GM18873 (cell line): ENCODE results near the gene SLAIN2.
"Not testable (repeated sequence)": the region's sequence is repeated elsewhere in the genome, so short reads cannot be mapped to it uniquely, and the experiment has no call there.

Experiments
- ATAC-seq: cut with Tn5 transposase; IDR thresholded peaks from one replicate; pipeline ENCODE4 v1.9.1; 2021; ENCODE audit warnings: mild to moderate bottlenecking, moderate library complexity, moderate number of reproducible peaks; ENCODE audit not compliant: unreplicated experiment, low FRiP score

Gene SLAIN2

GRCh38 chr4:48429709-48430474 is 88.6 kb downstream of the SLAIN2 start:
- ATAC-seq = no peak

DNA sequence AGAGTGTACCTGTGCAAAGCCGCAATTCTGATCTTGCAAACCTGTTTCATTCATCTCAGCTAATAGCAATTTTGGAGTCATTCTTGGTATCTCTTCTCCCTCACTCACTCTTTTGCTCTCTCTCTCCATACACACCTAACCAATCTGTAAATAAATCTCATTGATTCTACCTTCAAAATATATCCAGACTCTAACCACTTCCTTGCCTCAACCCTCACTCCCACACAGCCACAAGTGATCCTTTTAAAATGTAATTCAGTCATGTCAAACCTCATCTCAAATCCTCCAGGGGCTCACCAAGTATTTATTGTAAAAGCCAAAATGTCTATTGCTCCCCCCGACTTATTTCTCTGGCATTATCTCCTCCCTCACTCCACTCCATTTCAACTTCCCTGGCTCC is 90.1 kb downstream of the SLAIN2 start:
- ATAC-seq = no peak

GRCh38 chr4:48432017-48432416 is 90.7 kb downstream of the SLAIN2 start:
- no peak for ATAC-seq

- no peak for ATAC-seq
Measured at GRCh38 chr4:48436318-48436717, 95.0 kb downstream of the SLAIN2 start.

- ATAC-seq = no peak
Measured at GRCh38 chr4:48439988-48440387, 98.7 kb downstream of the SLAIN2 start.

DNA sequence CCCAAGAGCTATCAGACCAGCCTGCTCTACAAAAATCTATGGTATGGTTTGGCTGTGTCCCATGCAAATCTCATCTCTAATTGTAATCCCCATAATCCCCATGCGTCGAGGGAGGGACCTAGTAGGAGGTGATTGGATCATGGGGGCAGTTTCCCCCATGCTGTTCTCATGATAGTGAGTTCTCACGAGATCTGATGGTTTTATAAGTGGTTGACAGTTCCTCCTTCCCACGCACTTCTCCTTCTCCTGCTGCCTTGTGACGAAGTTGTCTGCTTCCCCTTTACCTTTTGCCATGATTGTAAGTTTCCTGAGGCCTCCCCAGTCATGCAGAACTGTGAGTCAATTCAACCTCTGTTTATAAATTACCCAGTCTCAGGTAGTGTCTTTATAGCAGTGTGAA is 99.6 kb downstream of the SLAIN2 start:
- not testable (repeated sequence) for ATAC-seq

DNA sequence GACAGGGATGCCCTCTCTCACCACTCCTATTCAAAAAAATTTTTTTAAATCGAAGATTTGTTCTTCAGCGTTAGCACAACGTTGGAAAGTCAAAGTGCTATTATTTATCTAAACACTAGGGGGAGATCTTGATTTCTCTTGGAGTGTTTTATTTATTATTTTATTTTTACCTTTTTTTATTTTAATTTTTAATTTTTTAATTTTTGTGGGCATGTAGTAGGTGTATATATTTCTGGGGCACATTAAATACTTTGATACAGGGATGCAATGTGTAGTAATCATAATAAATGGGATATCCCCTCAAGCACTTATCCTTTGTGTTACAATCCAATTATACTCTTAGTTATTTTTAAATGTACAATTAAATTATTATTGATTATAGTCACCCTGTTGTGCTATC is 104.4 kb downstream of the SLAIN2 start:
- no peak for ATAC-seq

GRCh38 chr4:48446642-48447041 is 105.3 kb downstream of the SLAIN2 start:
- no peak for ATAC-seq

GRCh38 chr4:48449151-48449550 is 107.8 kb downstream of the SLAIN2 start:
- ATAC-seq = no peak

GRCh38 chr4:48450740-48451139 is 109.4 kb downstream of the SLAIN2 start:
- ATAC-seq = no peak

GRCh38 chr4:48451656-48452055 is 110.3 kb downstream of the SLAIN2 start:
- ATAC-seq = not testable (repeated sequence)

GRCh38 chr4:48454591-48454990 is 113.3 kb downstream of the SLAIN2 start:
- no peak for ATAC-seq

DNA sequence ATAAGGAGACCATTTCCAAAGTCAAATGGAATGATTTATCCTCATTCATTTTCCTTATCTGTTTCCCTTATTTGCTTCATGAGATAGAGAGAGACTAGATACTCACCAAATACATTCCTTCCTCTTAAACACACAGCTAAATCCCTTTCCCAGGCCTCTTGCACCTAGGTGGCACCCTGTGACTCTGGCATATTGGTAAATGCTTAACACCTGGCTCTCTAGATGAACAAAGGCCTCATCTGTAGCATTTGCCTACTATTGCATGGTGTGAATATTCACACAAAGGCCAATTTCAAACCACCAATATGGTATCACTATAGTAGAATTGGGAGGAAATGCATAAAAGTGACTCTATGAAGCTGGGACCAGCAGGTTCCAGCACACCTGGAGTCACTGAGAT is 119.7 kb downstream of the SLAIN2 start:
- no peak for ATAC-seq

- no peak for ATAC-seq
Measured at GRCh38 chr4:48462363-48462762, 121.0 kb downstream of the SLAIN2 start.

DNA sequence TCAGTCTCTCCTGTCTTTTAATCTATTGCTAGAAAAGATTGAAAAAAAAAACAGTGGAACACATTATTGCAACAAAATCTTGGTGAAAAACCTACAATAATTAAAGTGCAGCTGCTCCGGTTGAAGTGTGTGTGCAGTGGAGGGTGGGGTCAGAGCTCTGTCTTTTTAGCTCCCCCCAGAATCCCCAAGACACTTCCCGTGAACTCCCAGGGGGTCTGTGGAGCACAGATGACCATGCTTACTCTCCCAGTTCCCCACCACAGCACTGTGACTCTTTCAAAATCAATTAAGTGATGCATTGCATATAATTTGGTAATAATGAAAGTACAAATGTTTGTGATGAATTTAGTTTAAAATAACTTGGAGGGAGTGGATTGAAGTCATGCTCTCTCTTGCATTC is 126.1 kb downstream of the SLAIN2 start:
- no peak for ATAC-seq

DNA sequence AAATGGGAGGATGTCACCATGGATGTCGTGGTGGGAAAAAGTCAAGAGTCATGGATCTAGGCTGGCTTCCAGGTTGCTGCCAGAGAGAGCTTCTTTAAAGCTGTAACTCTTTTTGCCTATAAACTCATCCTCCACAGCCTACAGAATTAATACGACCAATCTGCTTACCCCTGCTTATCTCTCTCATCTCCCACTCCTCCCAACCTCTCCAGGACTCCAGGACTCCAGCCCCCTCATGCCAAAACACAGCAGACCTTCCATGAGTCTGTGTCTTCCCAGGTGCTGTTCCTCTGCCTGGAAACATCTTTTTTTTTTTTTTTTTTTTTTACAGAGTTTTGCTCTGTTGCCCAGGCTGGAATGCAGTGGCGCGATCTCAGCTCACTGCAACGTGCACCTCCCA is 126.6 kb downstream of the SLAIN2 start:
- ATAC-seq = no peak

DNA sequence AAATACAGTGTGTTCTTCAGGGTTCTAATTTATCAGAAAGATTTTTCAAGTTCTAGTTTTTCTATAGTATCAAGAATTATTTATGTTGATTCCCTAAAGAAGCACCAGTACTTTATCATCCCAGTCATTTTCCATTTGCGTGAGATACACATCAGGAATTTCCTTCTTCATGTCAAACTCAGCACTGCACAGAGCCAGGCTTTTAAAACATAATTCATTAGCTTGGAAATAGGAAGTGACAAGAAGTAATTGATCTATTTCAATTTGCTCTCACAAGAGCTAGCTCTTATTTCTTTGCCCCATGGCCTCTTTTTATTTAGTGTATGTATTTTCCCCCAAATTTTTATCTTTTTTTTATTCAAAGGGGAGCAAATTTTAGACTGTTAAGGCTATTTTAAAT is 128.8 kb downstream of the SLAIN2 start:
- ATAC-seq = no peak

DNA sequence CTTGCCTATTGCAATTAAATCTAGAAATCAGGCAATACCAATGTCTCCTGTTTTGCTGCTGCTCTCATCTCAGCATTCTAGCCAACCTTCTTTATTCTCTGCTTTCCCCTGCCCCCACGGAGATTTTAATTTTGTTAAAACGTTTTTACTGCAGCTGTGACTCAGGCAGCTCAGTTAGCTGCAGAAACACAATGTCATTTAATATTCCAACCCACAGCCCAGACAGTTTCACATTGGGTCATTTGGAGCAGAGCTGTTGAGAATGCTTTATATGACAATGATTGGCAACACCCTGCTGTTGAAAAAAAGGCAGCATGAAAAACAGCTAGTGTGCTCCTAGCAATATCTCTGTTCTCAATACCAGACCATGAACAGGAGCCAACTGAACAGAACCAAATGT is 129.2 kb downstream of the SLAIN2 start:
- no peak for ATAC-seq

DNA sequence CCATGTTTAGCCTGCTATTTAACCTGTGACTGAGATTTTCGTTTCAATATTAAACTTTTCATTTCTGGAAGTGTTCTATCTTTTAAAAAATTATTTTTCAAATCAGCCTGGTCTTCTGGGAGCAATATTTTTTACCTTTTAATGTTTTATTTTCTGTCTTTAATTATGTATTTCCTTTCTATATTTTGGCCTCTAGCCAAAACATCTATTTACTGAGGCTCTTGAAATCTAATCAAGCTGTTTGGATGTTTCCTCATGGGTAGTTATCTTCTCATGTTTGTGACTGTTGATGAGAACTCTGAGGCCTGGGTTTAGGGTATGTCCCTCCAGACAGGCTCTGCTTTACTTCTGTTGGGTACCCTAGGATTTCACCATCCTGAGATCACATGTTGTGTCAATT is 131.5 kb downstream of the SLAIN2 start:
- no peak for ATAC-seq

- ATAC-seq = no peak
Measured at GRCh38 chr4:48475770-48476169, 134.4 kb downstream of the SLAIN2 start.
